GM19324 (cell line): ENCODE data around the gene ADPGK.

Experiments
- ATAC-seq: cut with Tn5 transposase; IDR thresholded peaks from one replicate; pipeline ENCODE4 v1.9.1; 2021; ENCODE audit warnings: mild to moderate bottlenecking, moderate library complexity; ENCODE audit not compliant: unreplicated experiment, low FRiP score

Gene ADPGK

DNA sequence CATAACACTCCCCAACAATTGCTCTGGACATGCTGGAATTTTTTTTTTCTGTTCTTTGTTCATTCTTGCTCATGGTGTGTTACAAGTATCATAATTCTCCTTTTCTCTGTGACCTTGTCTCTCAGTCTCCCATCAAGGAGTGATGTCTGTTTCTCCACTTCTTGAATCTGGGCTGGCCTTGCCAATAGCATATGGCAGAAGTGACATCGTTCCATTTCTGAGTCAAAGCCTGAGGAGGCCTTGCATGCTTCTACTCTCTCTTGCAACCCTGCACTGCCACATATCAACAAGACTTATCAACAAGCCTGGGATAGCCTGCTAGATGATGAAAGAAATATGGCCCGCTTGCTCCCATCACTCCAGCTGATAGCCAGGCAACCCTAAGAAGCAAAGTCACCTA, 8.9 kb upstream of the ADPGK start:
- ATAC-seq: no peak

DNA sequence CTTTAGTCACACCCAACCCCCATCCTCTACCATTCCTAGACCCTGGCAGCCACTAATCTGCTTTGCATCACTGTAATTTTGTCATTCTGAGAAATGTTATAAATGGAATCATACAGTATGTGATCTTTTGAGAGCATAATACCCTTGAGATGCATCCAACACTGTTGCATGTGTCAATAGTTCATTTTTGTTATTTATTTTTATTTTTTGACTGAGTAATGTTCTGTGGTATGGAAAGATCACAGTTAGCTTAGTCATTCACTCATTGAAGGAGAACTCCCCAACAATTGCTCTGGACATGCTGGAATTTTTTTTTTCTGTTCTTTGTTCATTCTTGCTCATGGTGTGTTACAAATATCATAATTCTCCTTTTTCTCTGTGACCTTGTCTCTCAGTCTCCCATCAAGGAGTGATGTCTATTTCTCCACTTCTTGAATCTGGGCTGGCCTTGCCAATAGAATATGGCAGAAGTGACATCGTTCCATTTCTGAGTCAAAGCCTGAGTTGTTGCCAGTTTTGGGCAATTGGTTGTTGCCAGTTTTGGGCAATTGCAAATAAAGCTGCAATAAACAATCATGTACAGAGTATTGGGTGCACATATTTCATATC, 6.8 kb upstream of the ADPGK start:
- no peak for ATAC-seq

DNA sequence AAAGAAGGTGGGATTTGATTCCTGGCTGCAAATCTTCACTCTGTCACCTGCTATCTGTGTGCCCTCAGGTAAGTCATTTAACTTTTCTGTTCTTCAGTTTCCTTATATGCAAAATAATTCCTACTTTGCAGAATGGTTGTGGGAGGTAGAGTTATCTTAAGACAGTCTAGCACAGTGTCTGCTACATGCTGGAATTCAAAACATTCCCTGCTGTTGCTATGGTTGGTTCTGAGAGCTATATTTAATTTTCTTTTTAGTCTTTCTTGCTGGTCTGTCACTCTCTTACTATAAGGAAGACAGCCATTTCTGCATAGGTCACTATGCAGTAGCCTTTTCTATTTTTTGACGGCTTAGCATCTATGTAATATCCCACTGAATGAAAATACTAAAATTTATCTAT, 4.0 kb upstream of the ADPGK start:
- no peak for ATAC-seq

GRCh38 chr15:72786676-72787345, 3.3 kb upstream of the ADPGK start:
- ATAC-seq: no peak

DNA sequence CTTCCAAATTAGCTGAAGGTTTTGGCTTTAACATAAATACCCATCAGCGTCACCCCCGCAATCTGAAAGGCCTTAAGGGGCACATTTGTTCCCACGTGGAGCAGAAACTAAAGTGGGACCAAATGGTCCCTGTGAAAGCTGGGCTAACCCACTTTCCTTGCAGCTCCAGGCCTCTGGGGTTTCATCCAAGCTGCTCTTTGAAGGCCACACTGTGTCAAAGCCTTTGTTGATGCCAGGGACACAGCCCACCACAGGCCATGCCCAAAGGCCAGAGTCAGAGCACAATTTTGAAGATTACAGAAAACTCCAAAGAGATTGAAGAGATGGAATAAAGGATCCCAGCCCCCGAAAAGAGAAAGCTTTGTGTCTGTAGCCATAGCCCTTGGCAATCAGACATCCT, 2.7 kb upstream of the ADPGK start:
- ATAC-seq: no peak

DNA sequence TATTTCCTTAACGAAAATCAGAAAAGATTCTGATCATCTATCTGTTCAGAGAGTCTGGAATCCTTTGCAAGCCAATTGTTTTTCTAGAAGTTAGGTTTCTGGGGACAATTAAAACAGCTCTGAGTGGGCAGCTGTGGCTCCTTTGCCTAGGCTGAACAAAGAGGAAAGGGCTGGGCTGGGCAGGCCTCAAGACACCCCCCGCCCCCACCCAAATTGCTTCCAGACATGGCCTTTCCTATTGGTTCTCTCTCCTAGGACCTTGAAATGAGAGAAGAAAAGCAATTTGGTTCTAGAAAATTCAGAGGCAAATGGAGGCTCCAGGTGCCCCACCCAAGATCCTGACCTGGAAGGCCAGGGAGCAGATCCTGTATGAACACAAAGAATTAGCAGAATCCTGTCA, 2.3 kb upstream of the ADPGK start:
- no peak for ATAC-seq

DNA sequence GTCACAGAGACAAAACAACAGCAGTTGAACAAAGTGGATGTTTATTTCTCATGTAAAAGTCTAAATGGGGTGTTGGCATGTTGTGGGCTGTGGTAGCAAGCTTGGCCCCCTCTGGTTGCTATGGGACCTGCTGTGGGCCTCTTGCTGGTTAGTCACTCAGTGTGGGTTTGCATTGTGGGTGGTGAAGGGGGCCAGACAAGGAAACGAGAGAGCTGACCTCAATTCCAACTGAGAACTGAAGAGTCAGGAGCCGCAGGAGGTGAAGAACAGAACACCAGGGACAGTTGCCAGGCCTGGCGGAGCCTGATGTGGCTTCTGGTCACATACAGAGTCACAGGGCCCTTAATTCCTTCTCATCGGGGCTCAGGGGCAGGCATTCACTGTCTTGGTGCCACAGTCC, 1.9 kb upstream of the ADPGK start:
- no peak for ATAC-seq

- no peak for ATAC-seq
Observed at GRCh38 chr15:72784456-72784876, 908 bp upstream of the ADPGK start.

DNA sequence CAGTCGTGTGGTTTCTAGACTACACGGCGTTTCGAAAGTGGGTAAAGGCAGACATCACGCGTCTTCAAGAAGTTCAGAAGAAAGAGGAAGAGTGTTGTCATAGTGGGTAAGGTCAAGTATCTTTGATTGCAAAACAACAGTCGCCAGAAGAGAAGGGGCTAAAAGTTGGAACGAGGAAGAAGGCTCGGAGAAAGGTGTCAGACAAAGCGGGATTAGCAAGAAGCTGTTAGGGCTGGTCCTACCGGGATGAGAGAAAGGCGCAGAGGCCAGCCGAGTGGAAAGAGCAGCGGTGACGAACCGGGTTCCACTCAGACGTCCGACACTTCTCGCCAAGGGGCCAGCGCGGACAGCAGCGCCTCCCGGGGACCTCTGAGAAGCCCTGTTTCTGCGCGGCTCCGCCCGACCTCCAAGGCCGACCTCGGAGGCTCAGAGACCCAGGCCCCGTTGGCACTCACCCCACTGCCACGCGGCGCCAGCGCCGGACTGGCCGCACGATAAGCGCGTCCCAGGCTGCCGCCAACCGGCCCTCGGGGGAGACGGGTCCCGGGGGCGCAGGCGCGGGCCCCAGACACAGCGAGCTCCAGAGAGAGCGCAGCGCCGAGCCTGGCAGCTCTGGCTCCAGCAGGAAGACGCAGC, 436 bp downstream of the ADPGK start:
- ATAC-seq: peak; percentile 47

- no peak for ATAC-seq
Observed at GRCh38 chr15:72782274-72783003, 1.1 kb downstream of the ADPGK start.

DNA sequence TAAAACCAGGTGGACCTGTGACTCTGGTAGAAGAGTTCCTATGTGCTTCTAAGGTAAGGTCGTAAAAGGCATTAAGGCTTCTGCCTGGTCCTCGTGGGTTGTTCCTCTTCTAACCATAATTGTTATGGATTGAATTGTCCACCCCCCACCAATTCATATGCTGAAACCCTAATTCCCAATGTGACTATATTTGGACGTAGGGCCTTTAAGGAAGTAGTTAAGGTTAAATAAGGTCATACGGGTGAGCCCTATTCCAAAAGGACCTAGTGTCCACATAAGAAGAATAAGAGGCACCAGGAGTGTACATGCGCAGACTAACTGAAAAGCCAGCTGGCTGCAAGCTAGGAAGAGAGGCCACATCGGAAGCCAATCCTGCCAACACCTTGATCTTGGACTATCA, 1.9 kb downstream of the ADPGK start:
- ATAC-seq: no peak

DNA sequence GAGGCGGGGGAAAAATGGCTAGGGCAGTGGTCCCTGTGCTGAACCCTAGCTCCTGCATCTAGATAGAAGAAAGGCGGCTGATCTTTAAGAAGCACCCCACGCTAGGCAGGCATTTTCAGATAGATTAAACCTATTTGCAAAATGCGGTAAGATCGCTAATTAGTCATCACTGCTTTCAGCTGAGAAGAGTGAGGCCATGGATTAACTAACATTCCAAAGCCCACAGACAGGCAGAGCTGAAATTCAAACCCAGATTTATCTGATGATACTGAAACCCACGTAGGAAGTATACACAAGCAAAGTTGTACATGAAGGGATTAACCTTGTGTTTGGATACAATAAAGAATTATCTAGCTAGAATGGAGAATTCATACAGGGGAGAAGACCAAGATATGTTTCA, 4.8 kb downstream of the ADPGK start:
- no peak for ATAC-seq

DNA sequence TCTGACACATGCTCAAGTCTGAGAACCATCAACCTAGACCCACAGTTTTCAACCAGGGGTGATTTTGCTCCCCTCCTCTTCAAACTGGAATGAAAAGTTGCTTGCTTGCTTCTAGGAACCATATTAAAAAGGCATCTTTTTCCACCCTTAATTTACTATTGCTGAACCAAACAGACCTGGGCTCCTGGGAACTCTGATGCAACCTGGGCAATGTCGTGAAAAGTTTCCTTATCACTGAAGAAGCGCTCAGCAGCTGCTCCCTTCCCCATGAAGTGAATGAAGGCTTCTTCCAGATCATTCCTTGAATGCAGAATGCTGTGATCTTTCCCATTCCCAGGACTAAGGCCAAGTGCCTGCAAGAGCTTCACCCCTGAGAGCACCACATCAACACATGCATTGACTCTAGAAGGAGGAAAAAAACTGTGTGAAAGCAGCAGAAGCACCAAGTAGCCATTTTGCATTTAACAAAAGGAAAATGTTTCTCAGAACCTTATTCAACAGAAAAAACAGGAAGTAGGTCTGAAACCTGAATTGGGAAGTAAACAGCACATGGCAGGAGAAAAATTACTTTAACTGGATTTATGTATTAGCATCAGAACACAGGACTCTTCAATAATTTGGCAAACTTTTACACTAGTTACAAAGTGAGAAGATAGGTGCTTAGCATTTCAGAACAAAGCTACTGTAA, 8.7 kb downstream of the ADPGK start:
- ATAC-seq: no peak

- ATAC-seq: no peak
Observed at GRCh38 chr15:72771329-72771725, 12.2 kb downstream of the ADPGK start.

- ATAC-seq: no peak
Observed at GRCh38 chr15:72770673-72771328, 12.8 kb downstream of the ADPGK start.

DNA sequence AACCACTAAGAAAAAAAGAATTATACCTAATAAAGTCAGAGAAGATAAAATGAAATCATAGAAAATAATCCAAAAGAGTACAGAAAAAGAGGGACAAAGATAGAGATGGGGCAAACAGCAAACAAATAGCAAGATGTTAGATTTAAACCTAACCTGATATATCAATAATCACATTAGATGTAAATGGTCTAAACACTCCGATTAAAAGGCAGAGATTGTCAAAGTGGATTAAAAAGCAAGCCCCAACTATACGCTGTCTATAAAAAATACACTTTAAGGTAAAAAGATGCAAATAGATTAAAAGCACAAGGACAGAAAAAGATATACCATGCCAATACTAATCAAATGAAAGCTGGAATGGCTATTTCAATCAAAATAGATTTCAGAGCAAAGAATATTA, 16.8 kb downstream of the ADPGK start:
- ATAC-seq: no peak

DNA sequence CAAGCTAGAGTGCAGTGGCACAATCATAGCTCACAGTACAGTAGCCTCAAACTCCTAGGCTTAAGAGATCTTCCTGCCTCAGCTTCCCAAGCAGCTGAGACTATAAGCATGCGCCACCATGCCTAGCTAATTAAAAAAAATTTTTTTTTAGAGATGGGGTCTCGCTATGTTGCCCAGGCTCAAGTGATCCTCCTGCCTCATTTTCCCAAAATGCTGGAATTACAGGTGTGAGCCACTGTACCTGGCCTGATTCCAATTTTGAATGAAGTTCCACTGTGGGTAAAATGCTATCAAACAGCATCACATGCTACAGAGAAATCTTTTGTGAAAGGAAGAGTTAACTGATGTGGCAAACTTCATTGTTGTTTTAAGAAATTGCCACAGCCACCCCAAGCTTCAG, 17.5 kb downstream of the ADPGK start:
- ATAC-seq: no peak

- no peak for ATAC-seq
Observed at GRCh38 chr15:72764656-72765055, 18.9 kb downstream of the ADPGK start.

DNA sequence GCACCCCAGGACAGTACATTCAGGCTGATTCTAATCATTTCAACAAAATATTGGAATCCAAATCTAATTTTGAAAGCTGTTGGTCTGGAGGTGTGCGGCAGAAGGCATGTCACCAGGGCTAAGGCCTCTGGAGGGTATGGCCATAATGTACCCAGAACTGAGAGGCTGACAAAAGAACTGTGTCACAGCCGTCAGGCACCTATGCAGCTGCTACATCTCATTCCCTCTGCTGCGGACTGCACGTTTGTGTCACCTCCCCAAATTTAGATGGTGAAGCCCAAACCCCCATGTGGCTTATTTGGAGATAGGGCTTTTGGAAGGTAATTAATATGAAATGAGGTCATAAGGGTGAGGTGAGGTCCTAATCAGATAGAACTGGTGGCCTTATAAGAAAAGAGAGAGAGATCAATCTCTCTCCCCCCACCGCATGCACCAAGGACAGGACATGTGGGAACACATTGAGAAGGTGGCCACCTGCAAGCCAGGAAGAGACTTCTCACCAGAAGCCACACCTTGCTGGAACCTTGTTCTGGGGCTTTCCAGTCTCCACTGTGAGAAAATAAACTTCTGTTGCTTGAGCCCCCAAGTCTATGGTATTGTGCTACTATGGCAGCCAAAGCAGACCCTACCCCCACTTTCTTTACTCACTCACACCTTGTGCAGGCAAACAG, 22.8 kb downstream of the ADPGK start:
- no peak for ATAC-seq

GRCh38 chr15:72758182-72758581, 25.4 kb downstream of the ADPGK start:
- no peak for ATAC-seq
